PFSK-1 (cell line): ENCODE data around the gene ERGIC1.

ENCODE experiments used
- FOXP2 ChIP-seq: optimal IDR thresholded peaks from 2 replicates; pipeline ENCODE3; 2011; ENCODE audit warnings: borderline replicate concordance, control low read depth, inconsistent platforms; ENCODE audit not compliant: insufficient read depth; ENCODE audit errors: extremely low read length, extremely low read depth
- POLR2AphosphoS5 ChIP-seq: IDR thresholded peaks from 2 replicates; pipeline ENCODE4 v1.6.1; 2012; ENCODE audit warnings: low read depth, mild to moderate bottlenecking, control low read depth, low read length, moderate library complexity
- REST ChIP-seq, 2 experiments: IDR thresholded peaks; 2 replicates each; pipeline versions ENCODE4 v1.6.1 to v1.8.0; 2011 to 2012; ENCODE audit warnings: low read depth in 2 of 2, low read length in 2 of 2, control low read depth in 1 of 2, inconsistent platforms in 1 of 2, mild to moderate bottlenecking in 1 of 2, moderate library complexity in 1 of 2; ENCODE audit not compliant: insufficient read depth in 1 of 2
- SIN3A ChIP-seq: IDR thresholded peaks from 2 replicates; pipeline ENCODE4 v1.6.1; 2012; ENCODE audit warnings: mild to moderate bottlenecking, low read length, moderate library complexity, borderline replicate concordance; ENCODE audit not compliant: insufficient read depth
- TAF1 ChIP-seq: IDR thresholded peaks from 2 replicates; pipeline ENCODE4 v1.6.1; 2012; ENCODE audit warnings: low read length, control low read depth, borderline replicate concordance; ENCODE audit not compliant: insufficient read depth

ERGIC1 gene

GRCh38 chr5:172885597-172886340 lies 51.7 kb downstream of the ERGIC1 start:
- TF ChIP-seq TAF1 (no peak), REST (IDR thresholded peaks at IDR 0.05; ENCODE audit: insufficient read depth in 1 of 2, low read depth in 2 of 2, low read length in 2 of 2) (no peak), SIN3A (no peak), FOXP2 (no peak), POLR2AphosphoS5 (no peak)

- TF ChIP-seq TAF1, result no peak
- no peak for TF ChIP-seq FOXP2
- no peak for TF ChIP-seq SIN3A
- TF ChIP-seq REST (IDR thresholded peaks at IDR 0.05; ENCODE audit: insufficient read depth in 1 of 2, low read depth in 2 of 2, low read length in 2 of 2), result no peak
- no peak for TF ChIP-seq POLR2AphosphoS5
Observed at GRCh38 chr5:172886476-172886875, 52.4 kb downstream of the ERGIC1 start.

- TF ChIP-seq TAF1 (peak; percentile 48; the same call in 1 of the 2 replicates), POLR2AphosphoS5 (peak; percentile 64), SIN3A (peak; percentile 10; the same call in 1 of the 2 replicates), FOXP2 (no peak), REST (IDR thresholded peaks at IDR 0.05; ENCODE audit: insufficient read depth in 1 of 2, low read depth in 2 of 2, low read length in 2 of 2) (no peak; a peak in 1 of 4 replicates)
Observed at GRCh38 chr5:172886974-172887501, 53.0 kb downstream of the ERGIC1 start.

- TF ChIP-seq REST (IDR thresholded peaks at IDR 0.05; ENCODE audit: insufficient read depth in 1 of 2, low read depth in 2 of 2, low read length in 2 of 2) (no peak), SIN3A (no peak), FOXP2 (no peak), TAF1 (no peak), POLR2AphosphoS5 (no peak)
Observed at GRCh38 chr5:172887692-172888091, 53.6 kb downstream of the ERGIC1 start.
